Stimulated activated CD8-positive, alpha-beta memory T cell treated with anti-CD3 and anti-CD28 coated beads, Interleukin-15, amount 100 ng/mL, for 4 hours (primary cell): ENCODE results near the gene ACACA.

Experiments used
- DNase-seq, 2 donors: peaks; one replicate each; pipeline ENCODE4 v3.0.0-alpha.2; 2020; ENCODE audit warnings: low read depth in 2 of 2

The ACACA gene

GRCh38 chr17:37292429-37293139 is 114.1 kb downstream of the ACACA start:
- no peak for DNase-seq

DNA sequence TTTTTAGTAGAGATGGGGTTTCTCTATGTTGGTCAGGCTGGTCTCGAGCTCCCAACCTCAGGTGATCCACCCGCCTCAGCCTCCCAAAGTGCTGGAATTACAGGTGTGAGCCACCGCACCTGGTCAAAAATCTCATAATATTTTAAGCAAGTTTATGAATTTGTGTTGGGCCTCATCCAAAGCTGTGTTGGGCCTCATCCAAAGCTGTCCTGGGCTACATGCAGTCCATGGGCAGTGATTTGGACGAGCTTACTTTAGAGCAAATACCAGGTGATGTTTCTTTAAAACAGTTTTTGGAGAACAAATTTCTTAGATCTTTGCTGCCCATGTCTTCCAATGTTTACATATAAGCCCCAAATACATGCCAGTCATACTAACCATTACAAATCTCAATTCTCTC is 115.3 kb downstream of the ACACA start:
- DNase-seq: no peak

DNA sequence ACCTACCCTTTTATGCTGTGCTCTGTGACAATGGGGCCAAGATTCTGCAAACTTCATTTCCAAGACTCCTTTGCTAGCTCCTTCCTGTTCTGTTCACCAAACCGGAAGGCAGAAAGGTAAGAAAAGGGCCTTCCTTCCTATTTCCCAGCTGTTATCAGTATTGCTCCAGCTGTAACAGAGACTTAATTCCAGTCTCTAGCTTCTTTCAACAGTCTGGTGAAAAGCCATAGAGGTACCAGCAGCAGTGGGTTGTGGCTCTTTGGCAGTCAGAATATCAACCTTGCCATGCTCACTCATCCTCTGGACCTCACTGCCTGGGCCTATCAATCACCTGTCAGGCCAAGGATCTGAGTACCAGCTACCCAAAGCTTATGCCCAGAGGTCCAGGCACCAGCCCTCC is 120.2 kb downstream of the ACACA start:
- no peak for DNase-seq

GRCh38 chr17:37284191-37284590 is 122.4 kb downstream of the ACACA start:
- no peak for DNase-seq

GRCh38 chr17:37283414-37283961 is 123.1 kb downstream of the ACACA start:
- DNase-seq: no peak

GRCh38 chr17:37280841-37281240 is 125.8 kb downstream of the ACACA start:
- DNase-seq: no peak

GRCh38 chr17:37278247-37278894 is 128.3 kb downstream of the ACACA start:
- DNase-seq: no peak

DNA sequence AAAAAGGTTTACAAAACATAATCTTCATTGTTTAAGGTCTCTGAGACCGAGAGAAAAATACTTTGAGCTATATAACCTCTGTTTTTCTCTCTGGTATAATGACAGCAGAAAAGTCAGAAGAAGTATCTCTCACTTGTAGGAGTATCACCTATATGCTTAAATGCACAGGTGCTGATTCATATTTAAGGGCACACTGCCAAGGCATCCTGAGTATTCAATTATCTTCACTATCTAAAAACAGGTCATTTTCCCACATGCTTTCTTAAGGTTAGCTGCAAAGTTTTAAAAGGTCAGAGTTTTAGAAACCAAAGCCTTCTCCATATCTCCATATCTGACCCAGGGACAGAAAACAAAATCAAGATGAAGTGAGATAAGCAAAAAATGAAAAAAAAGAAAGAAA is 130.2 kb downstream of the ACACA start:
- no peak for DNase-seq

DNA sequence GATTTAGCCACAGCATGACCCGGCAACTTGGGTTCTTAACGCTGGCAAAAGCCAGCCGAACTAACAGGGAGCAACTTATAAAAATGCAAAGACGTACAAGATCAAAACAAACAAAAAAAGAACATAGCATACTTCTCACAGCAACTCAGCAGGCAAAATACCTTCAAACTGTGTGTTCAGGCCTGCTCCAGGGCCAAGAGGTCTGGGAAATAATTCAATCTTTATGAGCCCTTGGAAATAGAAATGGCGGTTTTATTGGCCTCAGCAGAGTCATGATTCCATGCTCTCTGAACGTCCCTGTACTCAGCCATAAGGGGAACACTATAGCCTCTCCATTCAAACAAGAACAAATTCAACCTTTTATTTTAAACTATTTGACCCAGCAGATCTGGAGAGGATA is 132.2 kb downstream of the ACACA start:
- no peak for DNase-seq

GRCh38 chr17:37273409-37274051 is 133.1 kb downstream of the ACACA start:
- DNase-seq: no peak

DNA sequence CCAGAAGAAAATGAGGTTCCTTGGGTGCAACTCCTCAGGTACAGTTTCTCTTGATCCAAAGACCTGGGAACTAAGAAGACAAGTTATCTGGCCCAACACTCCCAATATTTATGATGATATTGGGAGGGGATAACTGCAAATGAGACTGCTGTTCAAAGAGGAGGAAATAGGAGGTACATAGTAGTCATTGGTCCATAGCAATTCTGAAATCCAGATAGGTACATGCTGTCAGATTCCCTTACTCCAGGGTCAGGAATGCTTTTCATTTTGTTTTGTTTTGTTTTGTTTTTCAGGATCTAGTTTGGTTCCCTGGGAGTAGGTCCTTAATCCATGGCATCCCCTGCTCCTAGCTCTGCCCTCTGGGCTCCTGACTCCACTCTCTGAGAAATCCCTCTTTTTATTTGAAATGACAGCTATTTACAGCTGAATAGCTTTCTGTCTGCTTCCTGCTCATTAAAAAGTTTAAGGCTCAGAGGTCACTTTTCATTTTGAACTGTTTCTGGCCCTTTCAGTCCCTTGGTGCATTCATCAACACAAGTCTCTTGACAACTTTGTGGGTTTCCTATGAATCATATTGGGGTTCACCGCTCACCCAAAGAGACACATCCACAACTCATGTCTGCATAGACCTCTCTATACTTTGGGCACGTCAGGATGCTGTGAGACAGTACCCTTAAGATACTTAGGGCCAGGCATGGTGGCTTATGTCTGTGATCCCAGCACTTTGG is 141.0 kb downstream of the ACACA start:
- DNase-seq: no peak

GRCh38 chr17:37261286-37261685 is 145.3 kb downstream of the ACACA start:
- no peak for DNase-seq

DNA sequence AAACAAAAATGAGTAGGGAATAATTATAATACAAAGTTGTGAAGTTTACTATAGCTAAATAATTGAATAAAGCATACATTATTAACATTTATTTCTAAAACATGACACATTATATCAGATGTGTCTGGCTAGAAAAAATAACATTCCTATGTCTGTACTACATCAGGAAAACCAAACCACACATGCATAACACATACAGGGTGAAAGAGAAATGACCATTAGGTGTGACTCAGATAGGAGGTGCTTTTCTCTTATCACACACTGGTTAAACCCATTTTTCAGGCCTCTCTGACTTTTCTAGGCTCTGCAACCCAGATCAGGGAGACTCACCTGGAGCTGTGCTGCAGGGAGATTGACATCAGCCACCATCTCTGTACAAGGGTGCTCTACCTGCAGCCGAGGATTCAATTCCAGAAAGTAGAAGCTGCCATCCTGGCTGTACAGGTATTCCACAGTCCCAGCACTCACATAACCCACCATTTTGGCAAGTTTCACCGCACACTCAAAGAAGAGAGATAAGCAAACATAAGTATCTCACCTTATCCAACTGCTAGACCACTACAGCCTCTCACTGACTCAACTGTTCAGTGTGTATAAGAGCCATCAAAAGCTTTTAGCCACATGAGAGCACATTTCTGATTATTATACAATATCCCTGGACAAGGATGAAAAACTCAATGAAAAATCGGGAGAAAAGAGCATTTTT is 147.5 kb downstream of the ACACA start:
- no peak for DNase-seq

DNA sequence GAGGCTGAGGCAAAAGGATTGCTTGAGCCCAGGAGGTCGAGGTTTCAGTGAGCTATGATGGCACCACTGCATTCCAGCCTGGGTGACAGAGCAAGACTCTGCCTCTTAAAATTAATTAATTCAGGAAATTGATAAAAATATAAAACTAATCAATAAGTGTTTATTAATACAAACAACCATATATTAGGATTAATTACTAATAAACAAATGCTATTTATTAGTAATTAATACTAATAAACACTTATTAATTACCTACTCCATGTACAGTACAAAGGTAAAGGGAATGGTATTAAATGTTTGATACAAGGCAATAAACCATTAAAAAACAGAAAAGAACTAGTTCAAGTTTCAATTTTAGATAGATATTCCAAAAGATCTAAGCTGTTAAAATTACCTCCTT is 150.0 kb downstream of the ACACA start:
- no peak for DNase-seq

- no peak for DNase-seq
Measured at GRCh38 chr17:37255432-37255831, 151.2 kb downstream of the ACACA start.

- DNase-seq: no peak
Measured at GRCh38 chr17:37247825-37248224, 158.8 kb downstream of the ACACA start.

DNA sequence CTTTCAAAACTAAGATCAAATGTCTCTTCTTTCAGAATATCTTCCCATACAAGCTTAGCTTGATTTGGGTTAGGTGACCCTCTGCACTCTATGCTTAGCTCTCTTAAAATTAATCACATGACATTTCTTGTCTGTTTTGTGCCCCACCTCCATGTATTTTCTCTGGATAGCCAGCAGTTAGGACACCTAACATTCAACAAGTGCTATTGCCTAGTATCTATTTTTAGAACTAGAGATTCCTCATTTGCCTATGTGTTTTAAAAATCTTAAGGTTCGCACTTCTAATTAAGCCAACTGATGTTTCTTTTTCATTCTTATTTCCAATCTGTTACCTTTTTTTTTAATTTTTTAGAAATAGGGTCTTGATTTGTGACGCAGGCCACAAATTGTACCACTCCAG is 160.6 kb downstream of the ACACA start:
- DNase-seq: no peak

DNA sequence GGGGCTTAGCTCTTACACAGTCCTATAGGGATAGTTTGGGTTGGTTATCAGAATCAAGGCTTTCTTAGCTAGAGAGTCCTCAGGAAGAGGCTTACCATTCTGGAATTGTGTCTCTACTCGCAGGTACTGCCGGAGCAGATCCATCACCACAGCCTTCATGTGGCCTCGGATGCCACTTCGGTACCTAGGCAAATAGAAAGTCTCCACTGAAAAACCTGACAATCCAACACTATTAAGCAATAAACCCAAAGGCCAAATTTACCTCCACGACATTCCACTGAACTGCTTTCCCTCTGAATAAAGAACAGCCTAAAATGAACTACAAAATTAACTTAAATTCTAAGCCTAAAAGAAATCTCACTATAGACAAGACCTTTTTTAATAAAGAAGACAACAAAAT is 166.3 kb downstream of the ACACA start:
- no peak for DNase-seq

DNA sequence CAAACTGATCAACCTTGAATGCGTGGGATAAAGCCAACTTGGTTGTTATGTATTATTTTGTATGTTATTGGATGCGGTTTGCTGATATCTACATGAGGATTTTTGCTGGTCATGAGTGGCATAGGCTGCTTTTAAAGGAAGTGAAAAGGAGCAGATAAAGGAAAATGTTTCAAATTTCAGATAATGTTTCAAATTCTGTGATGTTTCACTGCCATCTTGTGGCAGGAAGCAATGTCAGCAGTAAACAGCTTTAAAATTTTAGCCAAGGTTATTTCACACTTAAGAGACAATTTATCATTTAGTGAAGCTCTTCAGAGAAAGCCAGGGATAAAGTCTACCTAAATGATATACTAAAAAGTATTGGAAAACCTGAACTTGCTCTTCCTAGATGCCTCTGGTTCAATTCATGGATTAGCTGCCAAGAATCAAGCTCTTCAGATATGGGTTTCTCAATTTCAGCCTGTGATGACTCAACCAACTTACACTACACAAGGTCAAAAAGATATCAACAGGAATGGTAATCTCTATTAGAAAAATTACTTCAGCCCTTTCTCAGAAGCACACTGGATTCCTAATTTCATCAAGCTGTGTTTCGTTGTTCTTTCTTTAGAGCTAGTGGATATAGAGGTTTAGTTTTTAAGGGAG is 166.8 kb downstream of the ACACA start:
- DNase-seq: no peak

DNA sequence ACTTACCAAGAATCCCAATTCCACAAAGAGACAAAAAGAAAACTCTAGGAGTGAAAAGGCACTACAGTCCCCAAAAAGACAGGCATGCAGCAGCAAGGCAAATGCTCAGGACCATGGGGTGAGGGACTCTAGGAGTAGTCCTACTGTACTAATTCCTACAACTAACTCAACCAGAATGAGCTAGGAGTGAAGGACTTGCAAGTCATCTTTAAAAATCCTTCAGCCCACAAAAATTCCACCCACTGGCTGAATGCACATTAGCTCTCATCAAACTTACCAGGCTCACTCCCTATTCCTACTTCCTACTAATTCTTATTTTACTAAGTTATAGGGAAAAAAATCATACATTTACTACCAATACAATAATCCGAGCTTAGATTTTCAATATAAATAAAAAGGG is 172.5 kb downstream of the ACACA start:
- no peak for DNase-seq

DNA sequence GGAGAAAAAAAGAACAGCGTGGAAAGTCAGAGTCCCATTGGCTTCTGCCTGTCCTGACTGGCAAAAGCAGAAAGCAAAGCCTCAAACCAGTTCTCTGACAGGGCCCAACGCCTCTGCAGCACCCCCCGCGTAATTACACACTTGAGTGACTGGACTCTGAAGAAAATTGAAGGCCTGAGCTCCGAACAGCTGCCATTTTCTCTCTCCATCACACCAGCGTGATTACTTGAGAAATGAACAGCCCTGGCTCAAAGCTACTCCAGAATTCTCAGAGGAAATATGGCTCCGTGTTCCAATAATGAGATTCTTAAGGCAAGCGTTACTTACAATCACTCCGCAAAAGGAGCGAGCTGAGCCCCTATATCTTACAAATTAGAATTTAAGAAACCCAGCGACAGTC is 173.6 kb downstream of the ACACA start:
- DNase-seq: no peak
